ENCODE results near the gene PLA2G3. TPM values are rescaled to one million over a fixed set of nuclear protein-coding genes. Genes with fewer than 3 reads are reported as not detected.

The PLA2G3 gene
- total RNA-seq, 2 donors from 2014 or later = not detected

DNA sequence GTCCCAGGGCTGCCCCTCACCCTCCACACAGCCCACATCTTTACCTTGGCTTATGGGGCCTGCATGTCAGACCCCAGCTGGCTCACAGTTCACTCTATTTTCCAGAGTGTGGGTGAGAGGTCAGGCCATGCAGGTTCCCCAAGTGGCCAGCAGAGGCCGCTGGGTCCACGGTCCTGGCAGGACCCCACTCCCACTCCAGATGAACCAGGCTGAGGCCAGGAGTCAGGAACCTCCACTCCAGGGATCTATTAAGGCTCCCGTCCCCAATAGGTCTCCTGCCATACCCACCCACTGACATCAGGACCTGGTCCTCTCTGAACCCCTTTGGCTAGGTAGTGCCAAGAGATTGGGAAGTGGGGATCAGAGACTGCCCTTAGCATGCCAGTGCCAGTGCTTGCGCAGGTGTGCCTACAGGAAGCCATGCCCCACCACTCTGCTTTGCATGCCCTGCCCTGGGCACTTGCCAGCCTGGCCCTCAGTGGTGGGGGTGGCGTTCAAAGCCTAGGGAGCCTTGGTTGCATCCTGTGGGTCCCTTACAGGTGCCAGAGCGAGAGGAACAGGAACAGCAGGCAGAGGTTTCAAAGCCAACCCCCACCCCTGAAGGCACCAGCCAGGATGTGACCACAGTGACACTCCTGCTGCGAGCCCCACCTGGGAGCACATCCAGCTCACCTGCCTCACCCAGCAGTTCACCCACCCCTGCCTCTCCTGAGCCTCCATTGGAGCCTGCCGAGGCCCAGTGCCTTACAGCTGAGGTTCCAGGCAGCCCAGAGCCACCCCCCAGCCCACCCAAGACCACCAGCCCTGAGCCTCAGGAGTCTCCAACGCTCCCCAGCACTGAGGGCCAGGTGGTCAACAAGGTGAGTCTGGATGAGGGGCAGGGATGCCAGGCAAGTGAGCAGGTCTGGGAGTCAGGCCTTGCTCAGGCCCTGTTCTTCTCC is 50.9 kb downstream of the PLA2G3 start:
- H3K27me3 Mint-ChIP-seq = no peaks in the 10 kb centered on the region
- peak in 2 of 3 donors; percentile 24 to 42 for DNase-seq
- no peak overlapping the region for H3K27ac Mint-ChIP-seq
- ATAC-seq = no peak
- no peaks in the 10 kb centered on the region for H3K36me3 Mint-ChIP-seq (ENCODE audit: low read depth)
- no peak overlapping the region for H3K4me3 Mint-ChIP-seq
- no peaks in the 10 kb centered on the region for H3K9me3 ChIP-seq (ENCODE audit: control insufficient read depth, low read length, poor library complexity, severe bottlenecking)
- H3K4me1 Mint-ChIP-seq = peaks cover 9% of the 10 kb centered on the region

DNA sequence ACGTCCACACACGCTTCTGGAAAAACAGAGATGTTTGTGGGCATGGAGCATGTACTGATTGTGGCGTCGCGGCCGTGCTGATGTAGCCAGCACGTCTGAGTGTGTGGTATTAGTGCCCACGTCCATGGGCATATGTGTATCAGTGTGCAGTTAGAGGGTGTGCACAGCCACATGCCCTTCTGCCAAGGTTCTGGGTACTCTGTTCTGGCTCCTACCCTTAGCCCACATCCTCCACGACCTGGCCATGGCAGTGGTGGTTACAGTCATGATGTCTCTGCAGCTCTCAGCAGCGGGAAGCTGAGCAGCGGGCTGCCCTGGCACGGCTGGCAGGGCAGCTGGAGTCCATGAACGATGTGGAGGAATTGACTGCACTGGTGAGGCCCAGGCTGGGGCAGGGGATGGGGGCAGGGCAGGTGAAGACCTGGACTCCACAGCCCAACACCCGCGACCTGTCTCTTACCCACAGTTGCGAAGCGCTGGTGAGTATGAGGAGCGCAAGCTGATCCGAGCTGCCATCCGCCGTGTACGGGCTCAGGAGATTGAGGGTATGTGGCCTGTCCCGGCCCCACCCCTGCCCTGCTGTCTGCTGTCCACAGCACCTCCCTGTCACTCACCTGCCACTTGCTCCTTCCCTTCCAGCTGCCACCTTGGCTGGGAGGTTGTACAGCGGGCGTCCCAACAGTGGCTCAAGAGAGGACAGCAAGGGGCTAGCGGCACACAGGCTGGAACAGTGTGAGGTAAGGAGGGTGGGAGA is 51.9 kb downstream of the PLA2G3 start:
- Mint-ChIP-seq H3K27ac (no peak overlapping the region), H3K27me3 (no peaks in the 10 kb centered on the region), H3K4me3 (no peak overlapping the region), H3K36me3 (ENCODE audit: low read depth) (no peaks in the 10 kb centered on the region), H3K4me1 (peaks cover 15% of the 10 kb centered on the region)
- DNase-seq = no peak
- H3K9me3 ChIP-seq (ENCODE audit: control insufficient read depth, low read length, poor library complexity, severe bottlenecking) = no peaks in the 10 kb centered on the region
- ATAC-seq = no peak

DNA sequence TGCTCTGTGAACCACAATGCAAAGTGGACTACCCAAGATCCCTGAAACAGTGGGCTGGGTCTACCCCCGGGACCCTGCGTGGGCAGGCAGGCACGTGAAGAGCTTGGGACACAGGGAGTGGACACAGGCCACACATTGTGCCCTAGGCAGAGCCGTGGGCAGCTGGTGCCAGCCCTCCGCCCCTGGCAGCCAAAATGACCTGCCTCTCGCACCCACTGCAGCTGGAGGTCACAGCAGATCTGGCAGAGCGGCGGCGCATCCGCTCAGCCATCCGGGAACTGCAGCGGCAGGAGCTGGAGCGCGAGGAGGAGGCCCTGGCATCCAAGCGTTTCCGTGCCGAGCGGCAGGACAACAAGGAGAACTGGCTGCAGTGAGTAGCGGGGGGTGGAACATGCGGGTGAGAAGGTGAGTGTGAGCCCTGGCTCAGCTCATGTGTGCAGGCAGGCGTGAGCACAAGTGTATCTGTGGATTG is 52.5 kb downstream of the PLA2G3 start:
- H3K9me3 ChIP-seq (ENCODE audit: control insufficient read depth, low read length, poor library complexity, severe bottlenecking) = no peaks in the 10 kb centered on the region
- H3K27ac Mint-ChIP-seq = no peak overlapping the region
- no peak for DNase-seq
- peaks cover 17% of the 10 kb centered on the region for H3K4me1 Mint-ChIP-seq
- H3K4me3 Mint-ChIP-seq = no peak overlapping the region
- no peak for ATAC-seq
- no peaks in the 10 kb centered on the region for H3K36me3 Mint-ChIP-seq (ENCODE audit: low read depth)
- no peaks in the 10 kb centered on the region for H3K27me3 Mint-ChIP-seq

DNA sequence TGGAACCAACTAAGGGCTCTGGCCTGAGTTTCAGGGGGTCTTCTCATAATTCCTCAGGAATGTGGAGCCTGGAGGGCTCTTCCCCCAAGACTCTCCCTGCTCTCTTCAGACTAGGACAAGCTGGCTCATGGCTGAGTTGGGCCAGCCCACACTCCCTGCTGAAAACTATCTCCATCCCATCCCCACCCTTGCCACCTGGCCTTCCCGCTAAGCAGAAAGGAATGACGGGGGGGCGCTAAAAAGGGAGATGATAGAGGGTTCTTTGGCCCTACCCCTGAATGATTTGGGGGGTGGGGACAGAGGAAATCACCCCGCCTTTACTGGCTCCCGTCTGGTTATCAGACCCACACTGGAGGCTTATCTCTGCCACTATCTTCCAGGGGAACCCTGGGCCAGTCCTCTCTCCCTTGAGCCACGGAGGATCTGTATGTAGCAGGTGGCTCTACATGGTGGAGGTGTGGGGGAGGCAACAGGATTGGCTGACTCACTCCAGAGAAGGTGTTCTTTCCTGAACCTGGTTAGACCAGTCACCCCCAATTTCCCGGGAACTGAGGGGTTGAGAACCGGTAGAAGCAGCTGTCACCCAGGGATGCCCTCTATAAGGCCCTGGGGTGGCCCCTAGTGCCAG is 53.5 kb downstream of the PLA2G3 start:
- Mint-ChIP-seq H3K4me3 (no peak overlapping the region), H3K27me3 (no peaks in the 10 kb centered on the region), H3K4me1 (peaks cover 21% of the 10 kb centered on the region), H3K36me3 (ENCODE audit: low read depth) (no peaks in the 10 kb centered on the region), H3K27ac (no peak overlapping the region)
- H3K9me3 ChIP-seq (ENCODE audit: control insufficient read depth, low read length, poor library complexity, severe bottlenecking) = no peaks in the 10 kb centered on the region
- no peak for DNase-seq
- ATAC-seq = no peak

DNA sequence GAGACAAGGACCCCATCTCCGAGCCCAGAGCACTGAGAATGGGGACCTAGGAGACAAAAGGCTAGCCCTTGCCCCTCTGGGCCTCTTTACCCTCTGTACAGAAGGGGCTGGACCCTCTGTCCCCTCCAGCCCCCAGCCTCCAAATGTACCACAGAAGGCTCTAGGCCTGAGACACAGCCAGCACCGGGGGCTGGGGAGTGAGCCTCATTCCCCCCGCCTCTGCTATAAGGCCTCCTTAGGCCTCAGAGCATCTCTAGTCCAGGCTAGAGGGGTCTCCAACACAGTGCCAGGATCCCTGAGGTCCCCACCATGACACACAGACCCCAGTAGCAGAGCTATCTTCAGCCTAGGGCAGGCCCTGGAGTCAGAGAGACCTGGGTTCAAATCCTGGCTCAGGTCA is 54.4 kb downstream of the PLA2G3 start:
- Mint-ChIP-seq H3K27ac (no peak overlapping the region), H3K27me3 (no peaks in the 10 kb centered on the region), H3K4me1 (peaks cover 28% of the 10 kb centered on the region), H3K4me3 (peak overlapping the region; percentile 85), H3K36me3 (ENCODE audit: low read depth) (no peaks in the 10 kb centered on the region)
- no peaks in the 10 kb centered on the region for H3K9me3 ChIP-seq (ENCODE audit: control insufficient read depth, low read length, poor library complexity, severe bottlenecking)
- DNase-seq (no peak), ATAC-seq (no peak)

DNA sequence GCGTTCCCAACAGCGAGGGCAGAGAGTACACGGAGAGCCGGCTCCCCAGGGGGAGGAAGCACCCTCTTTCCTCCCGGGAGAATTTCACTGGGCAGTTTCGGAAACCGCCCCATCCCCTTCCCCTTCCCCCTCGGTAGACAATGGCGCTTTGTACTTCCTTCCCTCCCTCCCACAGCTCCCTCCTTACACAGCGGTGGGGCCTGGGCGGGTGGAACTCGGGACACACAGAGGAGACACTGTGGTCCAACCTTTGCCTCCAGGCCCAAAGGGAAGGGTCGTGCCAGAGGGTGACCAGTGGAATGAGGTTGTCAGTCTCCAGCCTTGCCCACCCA is 54.8 kb downstream of the PLA2G3 start:
- H3K27ac Mint-ChIP-seq = no peak overlapping the region
- no peaks in the 10 kb centered on the region for H3K27me3 Mint-ChIP-seq
- ATAC-seq (no peak), DNase-seq (no peak)
- H3K4me1 Mint-ChIP-seq = peaks cover 32% of the 10 kb centered on the region
- no peaks in the 10 kb centered on the region for H3K36me3 Mint-ChIP-seq (ENCODE audit: low read depth)
- peak overlapping the region; percentile 85 for H3K4me3 Mint-ChIP-seq
- no peaks in the 10 kb centered on the region for H3K9me3 ChIP-seq (ENCODE audit: control insufficient read depth, low read length, poor library complexity, severe bottlenecking)

DNA sequence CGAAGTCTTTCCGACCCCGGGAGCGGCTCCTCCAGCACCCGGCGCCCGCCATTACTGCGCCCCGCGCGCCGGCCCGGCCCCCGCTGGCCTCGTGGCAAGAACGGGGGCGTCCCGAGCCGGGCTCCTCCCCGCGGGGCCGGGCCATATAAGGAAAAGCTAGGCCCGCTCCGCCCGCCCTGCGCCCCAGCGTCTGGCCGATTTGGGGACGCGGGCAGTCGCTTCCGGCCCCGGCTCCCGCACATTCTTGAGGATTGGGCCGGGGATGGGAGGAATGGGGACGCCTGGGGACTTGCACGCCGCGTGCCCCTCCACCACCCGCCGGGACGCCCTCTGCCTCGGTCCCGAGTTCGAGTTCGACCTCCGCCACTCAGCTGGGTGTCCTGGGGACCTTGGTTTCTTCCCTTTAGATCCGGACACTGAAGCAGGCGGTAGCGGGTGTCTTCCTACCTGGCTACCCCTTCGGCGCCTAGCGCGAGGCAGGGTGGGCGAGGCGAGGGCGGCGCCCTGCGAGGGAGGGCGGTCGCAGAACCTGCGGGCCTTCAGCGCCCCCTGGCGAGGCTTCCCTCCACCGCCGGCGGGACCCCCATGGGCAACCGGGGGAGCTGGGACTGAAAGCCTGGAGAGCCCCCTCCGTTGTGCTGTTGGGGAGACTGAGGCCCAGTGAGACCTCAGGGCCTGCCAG is 55.4 kb downstream of the PLA2G3 start:
- ATAC-seq = peak; percentile 90
- no peaks in the 10 kb centered on the region for H3K36me3 Mint-ChIP-seq (ENCODE audit: low read depth)
- peaks cover 33% of the 10 kb centered on the region for H3K4me1 Mint-ChIP-seq
- H3K4me3 Mint-ChIP-seq = peak overlapping the region; percentile 85
- peak; percentile 80 to 84 (median 80) for DNase-seq
- no peaks in the 10 kb centered on the region for H3K9me3 ChIP-seq (ENCODE audit: control insufficient read depth, low read length, poor library complexity, severe bottlenecking)
- no peak overlapping the region for H3K27ac Mint-ChIP-seq
- no peaks in the 10 kb centered on the region for H3K27me3 Mint-ChIP-seq

Other genes starting within 250 kb of the PLA2G3 start
- 10 to 100 TPM; 28.9 to 35.9 TPM for gene MORC2, start 171.7 kb downstream of the PLA2G3 start, total RNA-seq
- gene TUG1, start 171.2 kb downstream of the PLA2G3 start, total RNA-seq = 10 to 100 TPM; 78.9 to 82.9 TPM
- 1 to 10 TPM; 1.8 to 4.9 TPM for gene SMTN, start 59.2 kb downstream of the PLA2G3 start, total RNA-seq
- 10 to 100 TPM; 33.2 to 54.8 TPM for gene SELENOM, start 32.9 kb downstream of the PLA2G3 start, total RNA-seq
- under 1 TPM in 1 of 2 donors, not detected in 1; 0.25 TPM for gene INPP5J, start 17.5 kb downstream of the PLA2G3 start, total RNA-seq
- gene RNF185, start 19.7 kb upstream of the PLA2G3 start, total RNA-seq = 10 to 100 TPM; 10.5 to 11.2 TPM
- gene LIMK2, start 71.8 kb upstream of the PLA2G3 start, total RNA-seq = 10 to 100 TPM; 20.7 to 25.3 TPM
- gene PIK3IP1, start 152.0 kb upstream of the PLA2G3 start, total RNA-seq = 100 to 1,000 TPM; 388 to 426 TPM
- 10 to 100 TPM; 35.0 to 38.9 TPM for gene PATZ1, start 205.8 kb upstream of the PLA2G3 start, total RNA-seq